ENCODE data around the gene DICER1. TPM values are rescaled to one million over a fixed set of nuclear protein-coding genes. Genes with fewer than 3 reads are reported as not detected.

Gene DICER1
- total and polyA plus RNA-seq, 2 donors (not counting 1 experiment from before 2014, with no cell fraction given): 15.4 to 90.4 TPM

GRCh38 chr14:95054346-95055280 is 102.7 kb downstream of the DICER1 start:
- no peak overlapping the region for H3K4me3 ChIP-seq (ENCODE audit: control extremely low read depth in 1 of 5, extremely low read depth in 1 of 5, insufficient read depth in 1 of 5, low read depth in 2 of 5, low read length in 4 of 5)
- Mint-ChIP-seq H3K4me3 (no peak overlapping the region), H3K4me1 (no peaks in the 10 kb centered on the region), H3K27me3 (no peaks in the 10 kb centered on the region), H3K9me3 (ENCODE audit: insufficient read depth) (no peaks in the 10 kb centered on the region), H3K27ac (no peak overlapping the region)
- H3K4me1 ChIP-seq (ENCODE audit: control insufficient read depth in 2 of 2, insufficient read depth in 2 of 2, low read length in 2 of 2): no peaks in the 10 kb centered on the region
- intact Hi-C loops (cut with micrococcal nuclease): no loop called here
- no peak overlapping the region for H3K27ac ChIP-seq (ENCODE audit: low read length in 2 of 2)
- WGBS (ENCODE audit: insufficient coverage): 89% methylated on average over 18 of the region's 23 CpGs
- no peaks in the 10 kb centered on the region for H3K9me3 ChIP-seq (ENCODE audit: control extremely low read depth in 1 of 3, control insufficient read depth in 2 of 3, insufficient read depth in 1 of 3, low read length in 2 of 3)
- ChIA-PET CTCF (no interaction called here), POLR2A (no interaction called here)
- H3K79me2 ChIP-seq (ENCODE audit: control insufficient read depth, insufficient read depth, low read length): no peaks in the 10 kb centered on the region
- H3K9ac ChIP-seq (ENCODE audit: low read length): no peak overlapping the region
- H4K20me1 ChIP-seq (ENCODE audit: control insufficient read depth, insufficient read depth, low read length, poor library complexity, severe bottlenecking): no peaks in the 10 kb centered on the region
- H2AFZ ChIP-seq (ENCODE audit: insufficient read depth, low read depth, low read length, poor library complexity, severe bottlenecking): no peak overlapping the region
- no peak for DNase-seq
- ATAC-seq (ENCODE audit: low read depth): no peak
- TF ChIP-seq CTCF (IDR thresholded peaks at IDR 0.05) (no peak), EZH2 (IDR thresholded peaks at IDR 0.05; ENCODE audit: borderline replicate concordance, insufficient read depth, low read depth, low read length, poor library complexity, severe bottlenecking) (no peak)
- H3K27me3 ChIP-seq (replicated peaks in 1 of 4; ENCODE audit: control extremely low read depth in 1 of 4, control insufficient read depth in 3 of 4, insufficient read depth in 4 of 4, low read length in 3 of 4): no peaks in the 10 kb centered on the region
- H3K36me3 ChIP-seq (replicated peaks in 1 of 2; ENCODE audit: control extremely low read depth in 1 of 2, control insufficient read depth in 1 of 2, extremely low read depth in 1 of 2, insufficient read depth in 2 of 2, low read length in 1 of 2): no peaks in the 10 kb centered on the region
- no peak overlapping the region for H3K4me2 ChIP-seq (replicated peaks; ENCODE audit: low read depth, low read length, poor library complexity, severe bottlenecking)

DNA sequence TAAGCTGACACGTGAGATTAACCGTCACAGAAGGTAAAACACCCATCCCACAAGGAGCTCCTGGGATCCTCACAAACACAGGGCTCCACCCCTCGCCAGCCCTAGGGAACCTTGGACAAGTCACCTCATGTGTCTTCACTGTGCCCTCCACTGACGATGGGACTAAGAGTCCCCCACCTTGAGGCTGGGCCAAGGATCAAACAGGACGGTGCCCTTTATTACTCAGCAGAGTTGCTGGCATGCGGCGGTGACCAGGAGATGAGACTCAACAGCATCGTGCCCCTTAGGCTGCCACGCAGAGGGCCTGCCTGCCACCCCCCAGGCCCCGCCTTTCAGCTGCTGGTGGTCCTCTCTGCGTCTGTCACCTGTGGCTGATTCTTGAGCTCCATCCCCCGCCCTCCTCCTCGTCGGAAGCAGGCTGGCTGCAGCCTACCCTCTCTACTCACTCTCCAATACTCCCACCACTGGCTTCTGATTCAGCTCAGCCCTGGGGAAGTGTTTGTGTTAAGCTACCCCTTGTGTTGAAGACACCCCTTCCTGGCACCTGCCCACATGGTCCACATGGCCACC is 105.2 kb downstream of the DICER1 start:
- Histone ChIP-seq H3K36me3 (replicated peaks in 1 of 2; ENCODE audit: control extremely low read depth in 1 of 2, control insufficient read depth in 1 of 2, extremely low read depth in 1 of 2, insufficient read depth in 2 of 2, low read length in 1 of 2) (no peaks in the 10 kb centered on the region), H4K20me1 (ENCODE audit: control insufficient read depth, insufficient read depth, low read length, poor library complexity, severe bottlenecking) (no peaks in the 10 kb centered on the region), H3K4me1 (ENCODE audit: control insufficient read depth in 2 of 2, insufficient read depth in 2 of 2, low read length in 2 of 2) (no peaks in the 10 kb centered on the region), H3K9me3 (ENCODE audit: control extremely low read depth in 1 of 3, control insufficient read depth in 2 of 3, insufficient read depth in 1 of 3, low read length in 2 of 3) (no peaks in the 10 kb centered on the region), H2AFZ (ENCODE audit: insufficient read depth, low read depth, low read length, poor library complexity, severe bottlenecking) (no peak overlapping the region), H3K27me3 (replicated peaks in 1 of 4; ENCODE audit: control extremely low read depth in 1 of 4, control insufficient read depth in 3 of 4, insufficient read depth in 4 of 4, low read length in 3 of 4) (peaks cover 0 to 3% (median 0%) of the 10 kb centered on the region in 4 experiments), H3K79me2 (ENCODE audit: control insufficient read depth, insufficient read depth, low read length) (no peaks in the 10 kb centered on the region), H3K4me3 (ENCODE audit: control extremely low read depth in 1 of 5, extremely low read depth in 1 of 5, insufficient read depth in 1 of 5, low read depth in 2 of 5, low read length in 4 of 5) (no peak overlapping the region), H3K9ac (ENCODE audit: low read length) (no peak overlapping the region), H3K4me2 (replicated peaks; ENCODE audit: low read depth, low read length, poor library complexity, severe bottlenecking) (no peak overlapping the region), H3K27ac (ENCODE audit: low read length in 2 of 2) (no peak overlapping the region)
- no peaks in the 10 kb centered on the region for H3K4me1 Mint-ChIP-seq
- H3K9me3 Mint-ChIP-seq (ENCODE audit: insufficient read depth): no peaks in the 10 kb centered on the region
- ChIA-PET POLR2A (no interaction called here), CTCF (interaction anchor here (1.1 kb wide), 1 partner anchor 16 kb away, joined by 3 read pairs; no protein-coding TSS in a partner anchor)
- DNase-seq (no peak), ATAC-seq (ENCODE audit: low read depth) (no peak)
- H3K4me3 Mint-ChIP-seq: no peak overlapping the region
- peaks cover 13% of the 10 kb centered on the region for H3K27me3 Mint-ChIP-seq
- WGBS (ENCODE audit: insufficient coverage): 81% methylated on average over 14 of the region's 14 CpGs
- TF ChIP-seq EZH2 (IDR thresholded peaks at IDR 0.05; ENCODE audit: borderline replicate concordance, insufficient read depth, low read depth, low read length, poor library complexity, severe bottlenecking): no peak
- TF ChIP-seq CTCF (IDR thresholded peaks at IDR 0.05): no peak
- intact Hi-C loops (cut with micrococcal nuclease): no loop called here
- no peak overlapping the region for H3K27ac Mint-ChIP-seq

Measured in B cell (primary cell).